K562 (cell line): ENCODE measurements around the gene FOSL1. TPM values are rescaled to one million over a fixed set of nuclear protein-coding genes. Genes with fewer than 3 reads are reported as not detected.
A peak's percentile ranks its signal among the peaks of the same experiment; 100 is the strongest.

Source experiments
- ARID3A ChIP-seq: IDR thresholded peaks from 2 replicates; pipeline ENCODE4 v1.6.1; 2012; ENCODE audit warnings: low read depth, low read length, improper control_type of control experiment, borderline replicate concordance
- EP300 ChIP-seq: IDR thresholded peaks from 2 replicates; pipeline ENCODE4 v1.6.1; 2012; ENCODE audit warnings: low read length, improper control_type of control experiment
- HIVEP1 ChIP-seq: fragments of 250-450 bp; sonication (Bioruptor Pico); IDR thresholded peaks from 2 replicates; pipeline ENCODE4 v1.4.0; 2020; ENCODE audit warnings: mild to moderate bottlenecking
- IRF2 ChIP-seq: sonication (generic); formaldehyde crosslinking; IDR thresholded peaks from 2 replicates; pipeline ENCODE4 v1.8.1; 2022; ENCODE audit warnings: mild to moderate bottlenecking, missing genetic modification reagents
- MAZ ChIP-seq, 2 experiments: fragments of 450-650 bp in 1 of 2; sonication (generic) in 1 of 2; formaldehyde crosslinking; IDR thresholded peaks in 1 of 2; conservative IDR thresholded peaks in 1 of 2; 2 replicates each; pipeline versions ENCODE4 v1.4.0 to v1.5.0; 2020; ENCODE audit warnings: mild to moderate bottlenecking in 1 of 2, missing genetic modification reagents in 1 of 2
- NFXL1 ChIP-seq: fragments of 450-650 bp; formaldehyde crosslinking; IDR thresholded peaks from 2 replicates; pipeline ENCODE4 v1.4.0; 2021; ENCODE audit warnings: mild to moderate bottlenecking
- NONO ChIP-seq, 2 experiments: fragments of 200-400 bp in 1 of 2; fragments of 450-650 bp in 1 of 2; formaldehyde crosslinking in 1 of 2; IDR thresholded peaks; 2 replicates each; pipeline ENCODE4 v1.6.1; 2017; ENCODE audit warnings: low read depth in 2 of 2, mild to moderate bottlenecking in 2 of 2, moderate library complexity in 2 of 2, low read length in 1 of 2
- NR4A1 ChIP-seq, 2 experiments: fragments of 250-450 bp in 1 of 2; fragments of 450-650 bp in 1 of 2; sonication (Bioruptor Pico) in 1 of 2; IDR thresholded peaks; 2 replicates each; pipeline versions ENCODE4 v1.4.0 to v1.6.1; 2016 to 2020; ENCODE audit warnings: mild to moderate bottlenecking in 2 of 2, missing compliant biosample characterization in 1 of 2, missing genetic modification characterization in 1 of 2, moderate library complexity in 1 of 2
- POLR2G ChIP-seq: fragments of 200-400 bp; formaldehyde crosslinking; IDR thresholded peaks from 2 replicates; pipeline ENCODE4 v1.6.1; 2017; ENCODE audit warnings: low read depth, mild to moderate bottlenecking, antibody characterized with exemption, low read length, moderate library complexity
- RB1 ChIP-seq: fragments of 450-650 bp; IDR thresholded peaks from 2 replicates; pipeline ENCODE4 v1.6.1; 2017; ENCODE audit warnings: low read depth, mild to moderate bottlenecking
- RFX7 ChIP-seq: fragments of 250-450 bp; sonication (Bioruptor Pico); IDR thresholded peaks from 2 replicates; pipeline ENCODE4 v1.5.1; 2021; ENCODE audit warnings: mild to moderate bottlenecking
- RNF2 ChIP-seq: sonication (generic); IDR thresholded peaks from 2 replicates; pipeline ENCODE4 v1.6.1; 2016
- SRSF9 ChIP-seq: fragments of 200-400 bp; formaldehyde crosslinking; IDR thresholded peaks from 2 replicates; pipeline ENCODE4 v1.6.1; 2017; ENCODE audit warnings: low read depth, low read length, borderline replicate concordance
- TCF15 ChIP-seq: fragments of 250-450 bp; sonication (Bioruptor Pico); IDR thresholded peaks from 2 replicates; pipeline ENCODE4 v1.8.0; 2022; ENCODE audit warnings: moderate library complexity, mild to moderate bottlenecking, inconsistent platforms
- ZBTB33 ChIP-seq: sonication (generic); formaldehyde crosslinking; IDR thresholded peaks from 2 replicates; pipeline ENCODE4 v1.8.1; 2023; ENCODE audit warnings: mild to moderate bottlenecking, missing genetic modification reagents
- ZFP91 ChIP-seq: sonication (generic); formaldehyde crosslinking; IDR thresholded peaks from 2 replicates; pipeline ENCODE4 v1.8.0; 2022; ENCODE audit warnings: mild to moderate bottlenecking, missing genetic modification reagents
- ZNF639 ChIP-seq, 2 experiments: fragments of 200-800 bp in 1 of 2; sonication (Bioruptor generic) in 1 of 2; sonication (generic) in 1 of 2; formaldehyde crosslinking in 1 of 2; IDR thresholded peaks in 1 of 2; conservative IDR thresholded peaks in 1 of 2; 2 replicates each; pipeline versions ENCODE4 v1.5.0 to v1.6.1; 2016 to 2020; ENCODE audit warnings: missing compliant biosample characterization in 1 of 2, missing genetic modification characterization in 1 of 2, missing genetic modification reagents in 1 of 2
- ZNF644 ChIP-seq: fragments of 200-800 bp; sonication (Bioruptor generic); IDR thresholded peaks from 2 replicates; pipeline ENCODE4 v1.6.1; 2016; ENCODE audit warnings: low read depth, missing genetic modification characterization, missing compliant biosample characterization
- polyA plus RNA-seq, 8 experiments: library from polyadenylated mRNA; depleted of rRNA in 4 of 8; stranded (reverse) in 5 of 8; unstranded in 3 of 8; fragments of >200 nt; fragmentation: Nextera tagmentation in 2 of 8; fragmentation: Illumina TruSeq in 1 of 8; extraction: Ambion mirVana in 2 of 8; extraction: Trizol in 1 of 8; gene quantifications; 2 replicates each; pipeline versions ENCODE4 v1.2.1 to v1.2.3, GENCODE V29; 2011 to 2014; ENCODE audit warnings: inconsistent platforms in 1 of 8, missing spikeins in 1 of 8
- total RNA-seq, 7 experiments: library from RNA; depleted of rRNA in 6 of 7; stranded (reverse); fragments of >200 nt in 6 of 7; fragmentation: Illumina TruSeq in 2 of 7; extraction: Trizol in 2 of 7; gene quantifications; 2 replicates each; pipeline versions ENCODE4 v1.2.1 to v1.2.3, GENCODE V29; 2011 to 2021; ENCODE audit warnings: low replicate concordance in 1 of 7

FOSL1 gene
- total and polyA plus RNA-seq, 9 of the 15 experiments (the other 6 are each of a cell fraction or from before 2014, with no cell fraction given), result 3.5 to 39.6 (median 10.0) TPM

- TF ChIP-seq ZBTB33 (CRISPR knock-in tag), result 0 out of 2 replicates have a peak, but pooled peaks have one; percentile 30
- no peak for TF ChIP-seq RFX7
- TF ChIP-seq ARID3A, result no peak
- peak; percentile 78 for TF ChIP-seq POLR2G
- TF ChIP-seq NFXL1 (CRISPR knock-in tag), result 0 out of 2 replicates have a peak, but pooled peaks have one; percentile 34
- TF ChIP-seq RB1, result peak; percentile 71
- no peak for TF ChIP-seq NR4A1 (CRISPR knock-in tag; IDR thresholded peaks at IDR 0.05)
- no peak for TF ChIP-seq NR4A1 (tag; IDR thresholded peaks at IDR 0.05)
- peak; percentile 50 for TF ChIP-seq RNF2
- TF ChIP-seq EP300, result peak; percentile 8; the same call in 1 of the 2 replicates
- TF ChIP-seq NONO (IDR thresholded peaks at IDR 0.05; ENCODE audit: low read depth in 2 of 2, low read length in 1 of 2), result 0 out of 4 replicates have a peak, but pooled peaks of 1 of the 2 experiments have one; percentile 21
- TF ChIP-seq TCF15 (CRISPR knock-in tag), result no peak
- TF ChIP-seq IRF2 (CRISPR knock-in tag), result no peak
- no peak for TF ChIP-seq ZNF644 (tag)
- TF ChIP-seq MAZ (CRISPR knock-in tag; conservative IDR thresholded peaks at IDR 0.05 in 1 of 2, IDR thresholded peaks at IDR 0.05 in 1 of 2), result peak; percentile 67 to 83; a peak in 3 of 4 replicates
- TF ChIP-seq HIVEP1 (CRISPR knock-in tag), result no peak
- no peak; the same call in 1 of the 2 replicates for TF ChIP-seq ZFP91 (CRISPR knock-in tag)
- TF ChIP-seq ZNF639 (CRISPR knock-in tag; conservative IDR thresholded peaks at IDR 0.05 in 1 of 2, IDR thresholded peaks at IDR 0.05 in 1 of 2), result no peak
- TF ChIP-seq SRSF9, result no peak
These were observed 8.7 kb downstream of the FOSL1 start (continued) for GRCh38 chr11:65891219-65892136.
